ENCODE measurements around the gene ZNF569. TPM values are rescaled to one million over a fixed set of nuclear protein-coding genes. Genes with fewer than 3 reads are reported as not detected.
A peak's percentile ranks its signal among the peaks of the same experiment; 100 is the strongest.

Gene ZNF569
- total RNA-seq: 1 to 10 TPM; 2.7 to 7.8 (median 4.6) TPM

DNA sequence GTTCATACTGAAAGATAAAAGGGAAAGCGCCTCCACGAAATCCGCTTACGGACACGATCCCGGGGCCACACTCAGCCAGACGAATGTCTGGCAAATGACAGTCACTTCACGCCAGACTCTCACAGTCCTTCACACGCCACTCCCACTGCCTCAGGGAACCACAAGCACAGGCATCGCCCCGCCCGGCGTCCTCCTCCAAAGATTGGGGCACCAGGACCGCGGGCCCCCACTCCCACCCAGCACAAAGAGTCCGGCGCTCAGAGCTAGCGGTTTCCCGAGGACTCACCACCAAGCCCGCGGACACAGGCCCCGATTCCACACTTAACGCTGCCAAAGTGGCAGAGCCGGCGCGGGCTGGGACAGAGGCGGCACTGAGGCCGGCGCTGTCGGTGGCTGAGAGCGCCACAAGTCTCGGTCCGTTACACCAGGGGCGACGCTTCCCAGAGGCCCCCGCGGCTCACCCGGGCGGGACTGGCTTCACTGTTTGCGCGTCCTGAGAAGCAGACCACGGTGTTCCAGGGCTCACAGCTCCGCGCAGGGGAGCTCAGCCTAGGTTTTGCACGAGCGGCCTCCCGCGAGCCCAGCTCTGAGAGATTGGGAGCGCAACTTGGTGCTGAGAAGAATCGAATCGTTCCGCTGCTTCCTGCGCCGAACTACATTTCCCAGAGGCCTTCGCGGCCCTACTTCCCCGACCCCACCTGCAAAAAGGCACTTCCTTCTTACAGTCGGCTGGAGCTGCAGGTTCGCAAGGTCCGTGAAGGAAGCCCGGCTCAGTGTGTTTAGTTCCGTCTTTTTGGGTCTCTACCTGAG lies at the start of gene ZNF569:
ZNF569 (minus strand) TSS at position 647 of the 810 bp plus-strand sequence. CDS start 22,523 bp downstream, outside the sequence.
- Histone ChIP-seq H3K4me3 (peak within 1 kb of the TSS; percentile 68), H3K4me1 (peaks cover 24% of the 10 kb centered on the region), H3K36me3 (peaks cover 16% of the 10 kb centered on the region), H3K27ac (peak within 1 kb of the TSS; percentile 65), H3K9me3 (no peaks in the 10 kb centered on the region), H3K27me3 (no peaks in the 10 kb centered on the region)
- peak; percentile 92 for DNase-seq (ENCODE audit: low spot score in 2 of 2)
- TF ChIP-seq POLR2AphosphoS5 (IDR thresholded peaks at IDR 0.05): peak in 1 of 3 donors; percentile 61
- no peak for TF ChIP-seq CTCF (IDR thresholded peaks at IDR 0.05)
- no peak for TF ChIP-seq POLR2A (IDR thresholded peaks at IDR 0.05)
- no peak for TF ChIP-seq EP300 (IDR thresholded peaks at IDR 0.05)
- 1% methylated on average over 14 of the region's 62 CpGs for WGBS

DNA sequence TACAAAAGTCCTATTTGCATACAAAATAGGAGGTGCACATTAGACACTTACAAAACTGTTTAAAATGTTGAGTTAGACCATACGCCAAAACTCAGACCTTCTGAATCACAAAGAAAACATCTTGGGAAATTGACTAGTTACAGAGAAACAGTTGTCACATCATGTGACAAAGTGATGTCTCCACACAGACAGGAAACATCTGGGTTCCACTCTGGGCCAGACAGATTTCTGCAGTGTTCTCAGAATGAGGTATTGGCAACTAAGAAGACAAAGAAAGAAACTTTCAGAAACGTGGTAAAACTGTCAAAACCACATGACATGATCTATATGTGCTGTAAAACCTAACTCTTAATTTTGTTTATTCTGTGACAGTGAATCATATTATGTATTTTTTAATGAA lies 46.2 kb upstream of the ZNF569 start:
- H3K4me3 ChIP-seq: no peak overlapping the region
- no peaks in the 10 kb centered on the region for H3K4me1 ChIP-seq
- no peaks in the 10 kb centered on the region for H3K27me3 ChIP-seq
- DNase-seq (ENCODE audit: low spot score in 2 of 2): no peak
- WGBS: 58% methylated on average over 2 of the region's 2 CpGs
- H3K36me3 ChIP-seq: peaks cover 71% of the 10 kb centered on the region
- H3K27ac ChIP-seq: no peak overlapping the region
- TF ChIP-seq EP300 (IDR thresholded peaks at IDR 0.05) (no peak), POLR2A (IDR thresholded peaks at IDR 0.05) (no peak), CTCF (IDR thresholded peaks at IDR 0.05) (no peak), POLR2AphosphoS5 (IDR thresholded peaks at IDR 0.05) (no peak)
- peaks cover 22% of the 10 kb centered on the region for H3K9me3 ChIP-seq

- H3K4me3 ChIP-seq: no peak overlapping the region
- H3K4me1 ChIP-seq: peaks cover 5% of the 10 kb centered on the region
- H3K36me3 ChIP-seq: peaks cover 61% of the 10 kb centered on the region
- peaks cover 21% of the 10 kb centered on the region for H3K9me3 ChIP-seq
- H3K27ac ChIP-seq: no peak overlapping the region
- no peak for TF ChIP-seq EP300 (IDR thresholded peaks at IDR 0.05)
- no peak for TF ChIP-seq POLR2AphosphoS5 (IDR thresholded peaks at IDR 0.05)
- no peak for TF ChIP-seq CTCF (IDR thresholded peaks at IDR 0.05)
- no peak for TF ChIP-seq POLR2A (IDR thresholded peaks at IDR 0.05)
- H3K27me3 ChIP-seq: no peaks in the 10 kb centered on the region
- 89% methylated on average over 3 of the region's 3 CpGs for WGBS
- no peak for DNase-seq (ENCODE audit: low spot score in 2 of 2)
These were observed 44.6 kb upstream of the ZNF569 start for GRCh38 chr19:37511821-37512220.

DNA sequence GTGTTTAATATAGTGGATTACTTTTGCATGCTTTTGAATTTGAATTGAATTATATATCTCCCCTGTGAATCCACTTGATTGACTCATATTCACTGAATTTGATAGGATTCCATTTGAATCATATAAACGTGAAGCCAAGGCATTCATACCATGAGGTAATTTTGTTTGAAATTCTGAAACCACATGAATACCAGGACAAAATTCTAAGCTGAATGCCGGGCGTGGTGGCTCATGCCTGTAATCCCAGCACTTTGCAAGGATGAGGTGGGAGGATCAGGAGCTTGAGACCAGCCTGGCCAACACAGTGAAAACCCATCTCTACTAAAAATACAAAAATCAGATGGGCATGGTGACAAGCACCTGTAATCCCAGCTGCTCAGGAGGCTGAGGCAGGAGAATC lies 43.9 kb upstream of the ZNF569 start:
- H3K4me3 ChIP-seq: no peak overlapping the region
- H3K27ac ChIP-seq: no peak overlapping the region
- H3K27me3 ChIP-seq: no peaks in the 10 kb centered on the region
- H3K4me1 ChIP-seq: peaks cover 5% of the 10 kb centered on the region
- DNase-seq (ENCODE audit: low spot score in 2 of 2): no peak
- H3K36me3 ChIP-seq: peaks cover 61% of the 10 kb centered on the region
- H3K9me3 ChIP-seq: peaks cover 18% of the 10 kb centered on the region
- 94% methylated on average over 3 of the region's 3 CpGs for WGBS
- TF ChIP-seq CTCF (IDR thresholded peaks at IDR 0.05): no peak

DNA sequence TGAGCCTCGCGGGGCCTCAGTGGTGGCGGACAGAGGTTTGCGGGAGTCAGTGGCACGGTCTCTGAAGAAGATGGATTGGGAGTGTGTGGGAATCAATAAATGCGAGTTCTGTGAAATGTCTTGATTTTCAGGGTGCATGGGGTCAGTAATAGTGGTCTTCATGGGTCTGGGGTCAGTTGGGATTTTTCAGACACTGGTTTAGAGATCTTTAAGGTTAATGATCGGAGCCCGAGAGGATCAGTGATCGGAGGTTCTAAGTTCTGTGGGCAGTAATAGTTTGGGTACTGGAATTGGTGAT lies 39.9 kb upstream of the ZNF569 start:
- 1% methylated on average over 9 of the region's 9 CpGs for WGBS
- TF ChIP-seq CTCF (IDR thresholded peaks at IDR 0.05) (no peak), POLR2AphosphoS5 (IDR thresholded peaks at IDR 0.05) (peak in 1 of 3 donors; percentile 23)
- H3K9me3 ChIP-seq: peaks cover 4% of the 10 kb centered on the region

More for the DNA sequence above, 39.9 kb upstream of the ZNF569 start:
- Histone ChIP-seq H3K4me3 (peak overlapping the region; percentile 64), H3K27me3 (no peaks in the 10 kb centered on the region), H3K36me3 (peaks cover 26% of the 10 kb centered on the region), H3K27ac (peak overlapping the region; percentile 97), H3K4me1 (peaks cover 10% of the 10 kb centered on the region)
- DNase-seq (ENCODE audit: low spot score in 2 of 2): no peak
